Loucy (cell line): ENCODE results near the gene LRCH1.

Source experiments
- H2AFZ ChIP-seq: fragments of 200-600 bp; sonication (generic); 2 replicates; pipeline ENCODE4 v1.6.0; 2016; ENCODE audit warnings: antibody characterized with exemption, mild to moderate bottlenecking, low read length, moderate library complexity
- H3F3A ChIP-seq: fragments of 200-600 bp; 2 replicates; pipeline ENCODE4 v1.6.0; 2016; ENCODE audit warnings: antibody characterized with exemption, low read depth, mild to moderate bottlenecking
- H3K27me3 ChIP-seq: fragments of 200-600 bp; sonication (generic); 2 replicates; pipeline ENCODE4 v1.6.1; 2014; ENCODE audit warnings: low read length, mild to moderate bottlenecking; ENCODE audit not compliant: insufficient read depth, poor library complexity, severe bottlenecking
- H3K36me3 ChIP-seq: fragments of 200-600 bp; sonication (generic); 2 replicates; pipeline ENCODE4 v1.6.1; 2016; ENCODE audit warnings: low read length; ENCODE audit not compliant: insufficient read depth
- H3K4me1 ChIP-seq: fragments of 200-600 bp; sonication (generic); 2 replicates; pipeline ENCODE4 v1.5.1; 2014; ENCODE audit warnings: low read length, mild to moderate bottlenecking; ENCODE audit not compliant: insufficient read depth, poor library complexity, severe bottlenecking
- H3K4me2 ChIP-seq: fragments of 200-600 bp; sonication (generic); 2 replicates; pipeline ENCODE4 v1.6.0; 2014; ENCODE audit warnings: antibody characterized with exemption, low read length, low read depth, mild to moderate bottlenecking; ENCODE audit not compliant: poor library complexity, severe bottlenecking
- H3K4me3 ChIP-seq: fragments of 200-600 bp; sonication (generic); 2 replicates; pipeline ENCODE4 v1.5.1; 2014; ENCODE audit warnings: low read length, mild to moderate bottlenecking, mixed read lengths; ENCODE audit not compliant: poor library complexity, severe bottlenecking
- H3K79me2 ChIP-seq: fragments of 200-600 bp; sonication (generic); 2 replicates; pipeline ENCODE4 v1.6.1; 2014; ENCODE audit warnings: low read length; ENCODE audit not compliant: insufficient read depth
- H3K9ac ChIP-seq: fragments of 200-600 bp; sonication (generic); 2 replicates; pipeline ENCODE4 v1.6.0; 2014; ENCODE audit warnings: mild to moderate bottlenecking, low read depth, low read length, moderate library complexity; ENCODE audit not compliant: poor library complexity, severe bottlenecking
- H3K9me2 ChIP-seq: fragments of 200-600 bp; sonication (generic); replicated peaks from 2 replicates; pipeline ENCODE4 v1.6.1; 2016; ENCODE audit warnings: low read depth, low read length, mixed read lengths
- H3K9me3 ChIP-seq: fragments of 200-600 bp; sonication (generic); 2 replicates; pipeline ENCODE4 v1.6.1; 2014; ENCODE audit warnings: mild to moderate bottlenecking, antibody characterized with exemption, low read length, low read depth; ENCODE audit not compliant: insufficient read depth
- H4K20me1 ChIP-seq: fragments of 200-600 bp; sonication (generic); 2 replicates; pipeline ENCODE4 v1.6.0; 2014; ENCODE audit warnings: antibody characterized with exemption, low read length, mild to moderate bottlenecking; ENCODE audit not compliant: insufficient read depth, poor library complexity, severe bottlenecking
- CTCF ChIP-seq: fragments of 200-600 bp; sonication (generic); conservative IDR thresholded peaks from 2 replicates; pipeline ENCODE4 v1.5.1; 2014; ENCODE audit warnings: mild to moderate bottlenecking, antibody characterized with exemption, low read length
- EZH2phosphoT487 ChIP-seq: fragments of 200-600 bp; IDR thresholded peaks from 2 replicates; pipeline ENCODE4 v1.6.1; 2018; ENCODE audit warnings: antibody characterized with exemption, mild to moderate bottlenecking, moderate library complexity, borderline replicate concordance

LRCH1 gene

GRCh38 chr13:46739447-46740098 lies 186.6 kb downstream of the LRCH1 start:
- H3K4me2 ChIP-seq, result no peak overlapping the region
- H2AFZ ChIP-seq, result no peak overlapping the region
- no peaks in the 10 kb centered on the region for H3K9me3 ChIP-seq
- H3K36me3 ChIP-seq, result peaks cover 20% of the 10 kb centered on the region; the same call in 1 of the 2 replicates
- no peak overlapping the region for H3K9ac ChIP-seq
- no peaks in the 10 kb centered on the region for H4K20me1 ChIP-seq
- no peaks in the 10 kb centered on the region for H3F3A ChIP-seq
- no peaks in the 10 kb centered on the region for H3K9me2 ChIP-seq
- TF ChIP-seq CTCF (no peak), EZH2phosphoT487 (no peak)
- H3K27me3 ChIP-seq, result no peaks in the 10 kb centered on the region
- no peak overlapping the region for H3K4me3 ChIP-seq
- peaks cover 21% of the 10 kb centered on the region for H3K4me1 ChIP-seq
- H3K79me2 ChIP-seq, result no peaks in the 10 kb centered on the region

DNA sequence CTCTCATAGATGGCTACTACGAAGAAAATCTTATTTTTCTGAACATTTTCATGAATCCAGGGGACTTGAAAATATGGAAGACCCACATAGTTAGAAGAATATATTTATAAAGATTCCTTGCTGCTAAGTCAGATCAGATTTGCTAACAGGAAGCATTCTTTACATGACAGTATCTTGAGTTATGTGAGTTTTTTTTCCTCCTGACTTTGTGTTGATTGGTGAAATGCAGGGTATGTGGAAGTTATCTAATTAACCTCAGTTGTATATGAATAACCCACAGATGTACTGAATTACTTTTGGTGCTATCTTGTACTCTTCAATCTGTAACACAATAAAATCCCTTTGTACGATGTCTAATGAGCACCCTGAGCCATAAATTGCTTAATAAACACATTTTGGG lies 190.2 kb downstream of the LRCH1 start:
- Histone ChIP-seq H3K36me3 (peaks cover 18% of the 10 kb centered on the region; the same call in 1 of the 2 replicates), H4K20me1 (no peaks in the 10 kb centered on the region), H3K9ac (no peak overlapping the region), H3K9me3 (no peaks in the 10 kb centered on the region), H2AFZ (no peak overlapping the region), H3K4me1 (peaks cover 13% of the 10 kb centered on the region), H3K9me2 (no peaks in the 10 kb centered on the region), H3K4me3 (no peak overlapping the region), H3K27me3 (no peaks in the 10 kb centered on the region), H3F3A (no peaks in the 10 kb centered on the region), H3K4me2 (no peak overlapping the region), H3K79me2 (no peaks in the 10 kb centered on the region)
- TF ChIP-seq CTCF, result no peak
- no peak for TF ChIP-seq EZH2phosphoT487

GRCh38 chr13:46745062-46745461 lies 192.1 kb downstream of the LRCH1 start:
- Histone ChIP-seq H3K36me3 (peaks cover 14% of the 10 kb centered on the region; the same call in 1 of the 2 replicates), H3K4me2 (no peak overlapping the region), H3K9me3 (no peaks in the 10 kb centered on the region), H3K4me3 (no peak overlapping the region), H4K20me1 (no peaks in the 10 kb centered on the region), H3F3A (no peaks in the 10 kb centered on the region), H3K9me2 (no peaks in the 10 kb centered on the region), H3K4me1 (peaks cover 25% of the 10 kb centered on the region), H2AFZ (no peak overlapping the region), H3K27me3 (no peaks in the 10 kb centered on the region), H3K9ac (no peak overlapping the region), H3K79me2 (no peaks in the 10 kb centered on the region)
- TF ChIP-seq CTCF (no peak), EZH2phosphoT487 (no peak)
